Stomach (tissue), 9 donors: ENCODE results near the gene ZNF792. TPM values are rescaled to one million over a fixed set of nuclear protein-coding genes. Genes with fewer than 3 reads are reported as not detected.
"Not testable (repeated sequence)": the region's sequence is repeated elsewhere in the genome, so short reads cannot be mapped to it uniquely, and the experiment has no call there.

Experiments used
- DNase-seq, 2 donors: peaks; one replicate each; pipeline versions ENCODE4 v3.0.0 to v3.0.0-alpha.2; 2013 to 2019
- H3K27ac ChIP-seq, 5 donors: fragments of 200-600 bp in 4 of 5; sonication (generic) in 4 of 5; one replicate each; pipeline ENCODE4 v1.5.1; 2013 to 2019; ENCODE audit warnings: mild to moderate bottlenecking in 1 of 5, moderate library complexity in 1 of 5
- H3K27me3 ChIP-seq, 3 donors: fragments of 200-600 bp; sonication (generic); one replicate each; pipeline ENCODE4 v1.5.1; 2017 to 2019; ENCODE audit warnings: mixed run types in 1 of 3
- H3K36me3 ChIP-seq, 4 donors: fragments of 200-600 bp; sonication (generic); 1 replicate in 3 of 4; 2 replicates in 1 of 4; pipeline ENCODE4 v1.5.1; 2016 to 2019
- H3K4me1 ChIP-seq, 4 donors: fragments of 200-600 bp; sonication (generic); one replicate each; pipeline ENCODE4 v1.5.1; 2016 to 2019
- H3K4me3 ChIP-seq, 4 donors: fragments of 200-600 bp; sonication (generic) in 3 of 4; one replicate each; pipeline ENCODE4 v1.5.1; 2016 to 2019; ENCODE audit warnings: mild to moderate bottlenecking in 1 of 4
- H3K9me3 ChIP-seq, 4 donors: fragments of 200-600 bp; sonication (generic); one replicate each; pipeline ENCODE4 v1.5.1; 2016 to 2019
- CTCF ChIP-seq, 7 experiments: fragments of 450-650 bp in 4 of 7; fragments of 200-600 bp in 3 of 7; sonication (generic) in 3 of 7; IDR thresholded peaks; one replicate each; pipeline ENCODE4 v1.5.1; 2016 to 2019; ENCODE audit warnings: antibody characterized with exemption in 7 of 7, control low read depth in 2 of 7, mild to moderate bottlenecking in 1 of 7
- EP300 ChIP-seq: sonication (generic); formaldehyde crosslinking; IDR thresholded peaks from one replicate; pipeline ENCODE4 v1.6.1; 2017; ENCODE audit warnings: antibody characterized with exemption
- POLR2A ChIP-seq, 4 donors: fragments of 450-650 bp; IDR thresholded peaks; one replicate each; pipeline ENCODE4 v1.6.1; 2016; ENCODE audit warnings: antibody characterized with exemption in 4 of 4, control low read depth in 2 of 4, mild to moderate bottlenecking in 1 of 4, moderate library complexity in 1 of 4
- POLR2AphosphoS5 ChIP-seq, 3 donors: sonication (generic); formaldehyde crosslinking; IDR thresholded peaks; one replicate each; pipeline ENCODE4 v1.6.1; 2016; ENCODE audit warnings: antibody characterized with exemption in 3 of 3
- WGBS, 5 donors: extraction: QIAGEN DNeasy Blood & Tissue Kit in 3 of 5; methylation state at CpG; one replicate each; pipeline versions ENCODE4 v1.1.5 to v1.1.7; 2013 to 2018; 5-methylcytosine and 5-hydroxymethylcytosine counted together
- intact Hi-C: fragments of 100-400 bp; cut with DNase I; formaldehyde crosslinking; loops from one replicate; pipeline ENCODE4 v1.15.1; 2023; ENCODE audit warnings: low total_unique reads
- polyA plus RNA-seq, 3 donors: library from polyadenylated mRNA; stranded (reverse); fragments of 200-250 nt; gene quantifications; one replicate each; pipeline ENCODE4 v1.2.3, GENCODE V29; 2013
- total RNA-seq, 5 donors: library from RNA; depleted of rRNA; stranded (reverse); fragments of >200 nt; gene quantifications; one replicate each; pipeline versions ENCODE4 v1.1.0 to v1.2.3, GENCODE V29; 2014 to 2016
- donor health status: healthy with polysubstance abuse.
- donor health status: Bipolar disorder and iron deficiency.
- donor health status: healthy.

Gene ZNF792
- total and polyA plus RNA-seq, 8 donors: 0.78 to 14.3 (median 1.9) TPM

GRCh38 chr19:35000338-35000646 lies 36.3 kb upstream of the ZNF792 start:
- Histone ChIP-seq H3K4me3 (peak overlapping the region; percentile 82 to 92 (median 86)), H3K36me3 (peaks cover 0 to 8% (median under 1%) of the 10 kb centered on the region in 4 donors), H3K27ac (peak overlapping the region; percentile 94 to 99 (median 99)), H3K4me1 (peaks cover 55 to 93% (median 83%) of the 10 kb centered on the region in 4 donors), H3K27me3 (no peaks in the 10 kb centered on the region), H3K9me3 (no peaks in the 10 kb centered on the region)
- 0% methylated on average over 11 to 37 of the region's 37 CpGs; no CpG with 5 or more reads in 1 of the 5 donors for WGBS, 5 donors
- TF ChIP-seq EP300 (no peak), CTCF (IDR thresholded peaks at IDR 0.05) (no peak), POLR2AphosphoS5 (IDR thresholded peaks at IDR 0.05) (no peak), POLR2A (IDR thresholded peaks at IDR 0.05) (no peak)
- intact Hi-C loops: no loop called here
- no peak for DNase-seq

GRCh38 chr19:34999498-35000337 lies 35.7 kb upstream of the ZNF792 start, which contains the start of gene GRAMD1A:
Gene GRAMD1A (plus strand): TSS chr19:35000323. CDS start chr19:35000479, 156 bp downstream.
- TF ChIP-seq EP300 (peak; percentile 29), CTCF (IDR thresholded peaks at IDR 0.05) (no peak), POLR2AphosphoS5 (IDR thresholded peaks at IDR 0.05) (peak; percentile 88 to 93 (median 92)), POLR2A (IDR thresholded peaks at IDR 0.05) (peak in 2 of 4 donors; percentile 69 to 88)
- 0 to 3% (median 2%) methylated on average over 33 to 39 of the region's 45 CpGs for WGBS, 5 donors
- H3K27me3 ChIP-seq: no peaks in the 10 kb centered on the region
- peaks cover 0 to 3% (median 0%) of the 10 kb centered on the region in 4 donors for H3K36me3 ChIP-seq
- peaks cover 56 to 93% (median 83%) of the 10 kb centered on the region in 4 donors for H3K4me1 ChIP-seq
- intact Hi-C loops: no loop called here
- H3K9me3 ChIP-seq: no peaks in the 10 kb centered on the region
- H3K27ac ChIP-seq: peak within 1 kb of the TSS; percentile 94 to 99 (median 99)
- DNase-seq: peak; percentile 92 to 96
- peak within 1 kb of the TSS; percentile 82 to 92 (median 86) for H3K4me3 ChIP-seq

- H3K4me3 ChIP-seq: peak overlapping the region; percentile 82 to 92 (median 86)
- TF ChIP-seq EP300 (no peak), POLR2A (IDR thresholded peaks at IDR 0.05) (no peak), CTCF (IDR thresholded peaks at IDR 0.05) (no peak), POLR2AphosphoS5 (IDR thresholded peaks at IDR 0.05) (no peak)
- no peak for DNase-seq
- H3K27ac ChIP-seq: peak overlapping the region; percentile 94 to 99 (median 99)
- intact Hi-C loops: no loop called here
- no peaks in the 10 kb centered on the region for H3K27me3 ChIP-seq
- no peaks in the 10 kb centered on the region for H3K9me3 ChIP-seq
- H3K4me1 ChIP-seq: peaks cover 54 to 93% (median 83%) of the 10 kb centered on the region in 4 donors
- H3K36me3 ChIP-seq: peaks cover 0 to 3% (median 0%) of the 10 kb centered on the region in 4 donors
- whole genome bisulfite sequencing, 5 donors: 41 to 55% (median 52%) methylated on average over 13 of the region's 13 CpGs
These were observed 34.9 kb upstream of the ZNF792 start for GRCh38 chr19:34998777-34999497.

- H3K9me3 ChIP-seq, DNase-seq, H3K27me3 ChIP-seq, H3K36me3 ChIP-seq, intact Hi-C loops, H3K4me3 ChIP-seq: not testable (repeated sequence)
- WGBS, 5 donors: 88 to 95% (median 90%) methylated on average over 7 of the region's 7 CpGs
- Histone ChIP-seq H3K27ac (peak overlapping the region in 4 of 5 donors; percentile 98 to 99 (median 99)), H3K4me1 (peaks cover 47 to 87% (median 76%) of the 10 kb centered on the region in 4 donors)
These were observed 34.2 kb upstream of the ZNF792 start for GRCh38 chr19:34998224-34998623.
